MCF 10A (cell line): ENCODE results near the gene FOXB1. TPM values are rescaled to one million over a fixed set of nuclear protein-coding genes. Genes with fewer than 3 reads are reported as not detected.

Experiments used
- BruUV-seq: library from RNA; stranded (reverse); fragments of 400-500 nt; replicated peaks from 2 replicates; lab custom pipeline; 2021; lab: Mats Ljungman, UMichigan
- CTCF ChIA-PET: fragments of 300-600 bp; sonication (Branson Sonifier 250); formaldehyde crosslinking; extraction: SDS; loops from one replicate; lab custom pipeline; 2021; ENCODE audit warnings: antibody characterized with exemption, inconsistent platforms; lab: Yijun Ruan, JAX
- POLR2A ChIA-PET: fragments of 300-600, 350-650 bp; sonication (Branson Sonifier 250); formaldehyde crosslinking; extraction: SDS; loops from one replicate; lab custom pipeline; 2020; ENCODE audit warnings: antibody characterized with exemption, inconsistent platforms; lab: Yijun Ruan, JAX
- DNase-seq: peaks from one replicate; pipeline ENCODE4 v3.0.0-alpha.2; 2018; ENCODE audit not compliant: unreplicated experiment
- H3K27ac Mint-ChIP-seq: one replicate; pipeline ENCODE4 v1.8.0; 2022; ENCODE audit warnings: mild to moderate bottlenecking, low read depth, mixed read lengths; ENCODE audit not compliant: unreplicated experiment
- H3K27me3 Mint-ChIP-seq: one replicate; pipeline ENCODE4 v1.8.0; 2022; ENCODE audit warnings: mixed read lengths; ENCODE audit not compliant: insufficient read depth, unreplicated experiment
- H3K36me3 Mint-ChIP-seq: one replicate; pipeline ENCODE4 v1.8.0; 2022; ENCODE audit warnings: mild to moderate bottlenecking, moderate library complexity, mixed read lengths; ENCODE audit not compliant: insufficient read depth, unreplicated experiment
- H3K4me1 Mint-ChIP-seq: one replicate; pipeline ENCODE4 v1.8.0; 2022; ENCODE audit warnings: mixed read lengths; ENCODE audit not compliant: insufficient read depth, unreplicated experiment
- H3K4me3 Mint-ChIP-seq: one replicate; pipeline ENCODE4 v1.8.0; 2022; ENCODE audit warnings: mild to moderate bottlenecking, moderate library complexity, mixed read lengths; ENCODE audit not compliant: unreplicated experiment
- H3K9me3 Mint-ChIP-seq: one replicate; pipeline ENCODE4 v1.8.0; 2022; ENCODE audit warnings: mixed read lengths; ENCODE audit not compliant: unreplicated experiment
- CTCF ChIP-seq: fragments of 200-600 bp; IDR thresholded peaks from one replicate; pipeline ENCODE4 v1.8.0; 2022; ENCODE audit warnings: antibody characterized with exemption, mild to moderate bottlenecking; ENCODE audit not compliant: unreplicated experiment
- intact Hi-C: fragments of 100-400 bp; cut with micrococcal nuclease; formaldehyde crosslinking; loops from 2 replicates; pipeline ENCODE4 v1.14.1; 2022
- total RNA-seq: library from RNA; stranded (reverse); gene quantifications from 2 replicates; pipeline ENCODE4 v1.2.3, GENCODE V29; 2022

FOXB1 gene
- total RNA-seq, 1 experiment from 2014 or later: not detected

DNA sequence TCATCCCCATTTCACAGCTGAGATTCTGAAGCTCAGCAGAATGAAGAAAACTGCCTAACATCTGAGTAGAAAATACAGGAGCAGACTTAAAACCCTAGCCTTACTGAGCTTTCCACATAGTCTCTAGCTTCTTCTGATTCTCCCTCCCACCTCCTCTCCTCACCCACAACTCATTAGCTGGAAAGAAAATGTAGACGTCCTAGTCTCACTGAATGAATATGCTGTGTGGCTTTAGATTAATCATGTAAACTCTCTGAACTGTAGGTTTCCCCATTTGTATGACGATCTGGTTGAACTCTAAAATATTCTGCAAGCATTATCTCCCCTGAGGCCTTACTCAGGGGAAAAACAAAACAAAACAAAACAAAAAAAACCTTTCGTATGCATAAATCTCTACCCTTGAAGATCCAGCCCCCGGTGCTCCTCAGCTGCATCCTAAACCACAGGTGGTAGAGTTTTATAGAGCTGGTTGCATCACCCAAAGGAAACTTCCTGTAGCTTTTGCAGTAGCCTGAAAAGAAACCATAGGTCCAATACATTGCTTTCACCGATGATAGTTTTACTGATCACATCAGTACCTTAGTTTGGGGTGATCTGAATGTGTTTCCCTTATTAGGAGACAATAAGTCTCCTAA, 40.6 kb downstream of the FOXB1 start:
- DNase-seq: peak; percentile 22
- Mint-ChIP-seq H3K4me1 (peaks cover 14% of the 10 kb centered on the region), H3K27me3 (no peaks in the 10 kb centered on the region), H3K4me3 (no peak overlapping the region), H3K9me3 (peaks cover 7% of the 10 kb centered on the region), H3K27ac (no peak overlapping the region), H3K36me3 (no peaks in the 10 kb centered on the region)
- ChIA-PET POLR2A (interaction anchor here (1.8 kb wide), 1 partner anchor 25 kb away, joined by 4 read pairs; no protein-coding TSS in a partner anchor), CTCF (interaction anchor here (0.6 to 0.9 kb wide), 4 partner anchors 11 to 83 kb away, joined by 3 to 7 read pairs (median 4); no protein-coding TSS in a partner anchor)
- intact Hi-C loops: no loop called here
- no TSS peak for BruUV-seq
- TF ChIP-seq CTCF: no peak

GRCh38 chr15:60047701-60048100, 43.6 kb downstream of the FOXB1 start:
- H3K27ac Mint-ChIP-seq: no peak overlapping the region
- POLR2A ChIA-PET: interaction anchor here (0.7 to 1.4 kb wide), 3 partner anchors 11 to 1737 kb away, joined by 3 to 4 read pairs (median 4); no protein-coding TSS in a partner anchor
- peaks cover 11% of the 10 kb centered on the region for H3K9me3 Mint-ChIP-seq
- CTCF ChIA-PET: interaction anchor here (1.1 kb wide), 1 partner anchor 27 kb away, joined by 3 read pairs; no protein-coding TSS in a partner anchor
- no peak overlapping the region for H3K4me3 Mint-ChIP-seq
- H3K27me3 Mint-ChIP-seq: no peaks in the 10 kb centered on the region
- peaks cover 16% of the 10 kb centered on the region for H3K4me1 Mint-ChIP-seq
- no peak for TF ChIP-seq CTCF
- no peaks in the 10 kb centered on the region for H3K36me3 Mint-ChIP-seq
- intact Hi-C loops: no loop called here
- no peak for DNase-seq
- no TSS peak for BruUV-seq

DNA sequence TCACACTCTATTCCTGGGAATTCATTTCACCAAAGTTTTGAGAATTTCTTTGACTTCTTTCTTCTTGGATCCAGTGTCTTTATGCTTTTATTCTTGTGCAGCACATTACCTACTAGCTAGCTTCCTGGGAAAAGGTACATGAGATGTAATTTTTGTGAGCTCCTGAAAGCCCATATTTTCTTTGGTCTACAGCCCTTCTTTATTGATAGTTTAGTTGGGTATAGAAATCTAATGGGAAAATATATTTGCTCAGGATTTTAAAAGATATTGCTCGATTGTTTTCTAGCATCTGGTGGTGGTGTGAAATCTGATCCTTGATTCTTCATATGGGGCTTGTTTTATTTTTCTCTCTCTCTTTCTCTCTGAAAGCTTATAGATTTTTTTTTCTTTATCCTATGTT, 45.8 kb downstream of the FOXB1 start:
- POLR2A ChIA-PET: interaction anchor here (0.7 to 3.5 kb wide), 7 partner anchors 8 to 133 kb away, joined by 3 to 15 read pairs (median 3); no protein-coding TSS in a partner anchor
- no peaks in the 10 kb centered on the region for H3K27me3 Mint-ChIP-seq
- no TSS peak for BruUV-seq
- intact Hi-C loops: no loop called here
- no peaks in the 10 kb centered on the region for H3K36me3 Mint-ChIP-seq
- CTCF ChIA-PET: interaction anchor here (1.2 to 1.4 kb wide), 2 partner anchors 277 to 326 kb away, joined by 3 to 4 read pairs; no protein-coding TSS in a partner anchor
- H3K9me3 Mint-ChIP-seq: peaks cover 11% of the 10 kb centered on the region
- no peak for DNase-seq
- no peak overlapping the region for H3K27ac Mint-ChIP-seq
- H3K4me3 Mint-ChIP-seq: no peak overlapping the region
- H3K4me1 Mint-ChIP-seq: peaks cover 19% of the 10 kb centered on the region
- no peak for TF ChIP-seq CTCF

DNA sequence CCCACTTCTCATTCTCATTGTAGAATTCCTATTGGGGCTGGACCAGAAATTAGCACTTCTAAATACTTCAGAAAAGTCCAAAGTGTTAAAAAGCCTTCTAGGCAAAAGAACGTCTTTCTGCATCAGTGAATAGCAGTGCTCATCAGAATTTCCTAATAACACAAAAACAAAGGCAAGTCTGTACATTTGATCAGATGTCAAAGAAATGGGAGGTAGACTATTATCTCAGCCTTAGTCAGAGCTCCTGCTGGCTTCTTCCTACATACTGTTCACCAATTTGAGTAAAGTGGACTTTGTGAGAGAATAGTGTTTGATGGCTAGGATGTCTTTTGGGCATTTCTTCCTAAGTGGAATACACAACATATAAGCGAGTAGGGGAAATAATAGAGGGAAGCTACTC, 48.7 kb downstream of the FOXB1 start:
- ChIA-PET CTCF (interaction anchor here (0.6 to 1.4 kb wide), 5 partner anchors 10 to 274 kb away, joined by 3 to 7 read pairs (median 3); no protein-coding TSS in a partner anchor), POLR2A (interaction anchor here (1.0 to 3.5 kb wide), 11 partner anchors 9 to 367 kb away, joined by 3 to 24 read pairs (median 3); no protein-coding TSS in a partner anchor)
- TF ChIP-seq CTCF: no peak
- BruUV-seq: no TSS peak
- H3K27ac Mint-ChIP-seq: peak overlapping the region; percentile 6
- H3K4me1 Mint-ChIP-seq: peaks cover 14% of the 10 kb centered on the region
- no peak overlapping the region for H3K4me3 Mint-ChIP-seq
- no peak for DNase-seq
- intact Hi-C loops: no loop called here
- no peaks in the 10 kb centered on the region for H3K27me3 Mint-ChIP-seq
- H3K9me3 Mint-ChIP-seq: peaks cover 11% of the 10 kb centered on the region
- H3K36me3 Mint-ChIP-seq: no peaks in the 10 kb centered on the region
